SK-N-SH (cell line): ENCODE data around the gene OCA2. TPM values are rescaled to one million over a fixed set of nuclear protein-coding genes. Genes with fewer than 3 reads are reported as not detected.

Experiments
- CTCF ChIA-PET: fragments of 300-600, 350-600 bp; formaldehyde crosslinking; extraction: SDS; loops from one replicate; lab custom pipeline; 2021; lab: Yijun Ruan, JAX
- POLR2A ChIA-PET: fragments of 350-600 bp; sonication (Branson Sonifier 250); formaldehyde crosslinking; extraction: SDS; loops from one replicate; lab custom pipeline; 2020; ENCODE audit warnings: antibody characterized with exemption, inconsistent platforms; lab: Yijun Ruan, JAX
- DNase-seq: peaks from one replicate; pipeline ENCODE4 v3.0.0; 2012
- H2AFZ ChIP-seq: fragments of 200-600 bp; sonication (generic); 2 replicates; pipeline ENCODE4 v1.8.1; 2016; ENCODE audit warnings: antibody characterized with exemption, mild to moderate bottlenecking, low read depth
- H3F3A ChIP-seq: fragments of 200-600 bp; sonication (generic); replicated peaks from 2 replicates; pipeline ENCODE3; 2016; ENCODE audit warnings: antibody characterized with exemption, mild to moderate bottlenecking; ENCODE audit not compliant: insufficient read depth
- H3K27ac ChIP-seq, 2 experiments: fragments of 200-500 bp in 1 of 2; fragments of 200-600 bp in 1 of 2; sonication (Bioruptor generic) in 1 of 2; sonication (generic), shearing (Covaris generic) in 1 of 2; 2 replicates each; pipeline versions ENCODE4 v1.5.1 to v1.6.1; 2014 to 2016; ENCODE audit warnings: low read depth in 2 of 2, inconsistent platforms in 1 of 2, low read length in 1 of 2, mild to moderate bottlenecking in 1 of 2, mixed read lengths in 1 of 2
- H3K27me3 ChIP-seq: fragments of 200-600 bp; sonication (generic), shearing (Covaris generic); 2 replicates; pipeline ENCODE4 v1.6.1; 2016; ENCODE audit warnings: mixed run types; ENCODE audit not compliant: insufficient read depth
- H3K36me3 ChIP-seq, 2 experiments: fragments of 200-500 bp in 1 of 2; fragments of 200-600 bp in 1 of 2; sonication (Bioruptor generic) in 1 of 2; sonication (generic) in 1 of 2; replicated peaks in 1 of 2; 2 replicates each; pipeline versions ENCODE3 to v1.5.1; 2014 to 2016; ENCODE audit warnings: low read length in 1 of 2, mild to moderate bottlenecking in 1 of 2; ENCODE audit not compliant: insufficient read depth in 2 of 2, control insufficient read depth in 1 of 2
- H3K4me1 ChIP-seq, 2 experiments: fragments of 200-500 bp in 1 of 2; fragments of 200-600 bp in 1 of 2; sonication (Bioruptor generic) in 1 of 2; sonication (generic), shearing (Covaris generic) in 1 of 2; 2 replicates each; pipeline versions ENCODE4 v1.5.1 to v1.6.1; 2014 to 2016; ENCODE audit warnings: low read depth in 1 of 2, low read length in 1 of 2, mixed run types in 1 of 2; ENCODE audit not compliant: insufficient read depth in 2 of 2, control insufficient read depth in 1 of 2
- H3K4me2 ChIP-seq: fragments of 200-600 bp; sonication (generic), shearing (Covaris generic); 2 replicates; pipeline ENCODE4 v1.6.1; 2017; ENCODE audit warnings: mixed run types
- H3K4me3 ChIP-seq, 2 experiments: fragments of 200-500 bp in 1 of 2; fragments of 200-600 bp in 1 of 2; sonication (Bioruptor generic) in 1 of 2; sonication (generic), shearing (Covaris generic) in 1 of 2; 2 replicates each; pipeline versions ENCODE4 v1.5.1 to v1.8.1; 2014 to 2016; ENCODE audit warnings: low read depth in 2 of 2, inconsistent platforms in 1 of 2, low read length in 1 of 2, mild to moderate bottlenecking in 1 of 2, mixed read lengths in 1 of 2, moderate library complexity in 1 of 2
- H3K79me2 ChIP-seq: fragments of 200-600 bp; sonication (generic); 2 replicates; pipeline ENCODE4 v1.8.1; 2017; ENCODE audit warnings: mild to moderate bottlenecking; ENCODE audit not compliant: insufficient read depth
- H3K9ac ChIP-seq: fragments of 200-600 bp; sonication (generic); 2 replicates; pipeline ENCODE4 v1.6.1; 2017; ENCODE audit warnings: mixed run types
- H3K9me2 ChIP-seq: fragments of 200-600 bp; sonication (generic); 2 replicates; pipeline ENCODE4 v1.6.1; 2017; ENCODE audit warnings: mixed run types
- H3K9me3 ChIP-seq: fragments of 200-600 bp; sonication (generic); 2 replicates; pipeline ENCODE4 v1.6.1; 2017; ENCODE audit warnings: mixed run types, mild to moderate bottlenecking, moderate library complexity
- H4K20me1 ChIP-seq: fragments of 200-600 bp; sonication (generic); 2 replicates; pipeline ENCODE4 v1.6.1; 2017; ENCODE audit warnings: mild to moderate bottlenecking, mixed run types; ENCODE audit not compliant: insufficient read depth
- CHD2 ChIP-seq: fragments of 150-350 bp; IDR thresholded peaks from 2 replicates; pipeline ENCODE4 v1.6.1; 2018; ENCODE audit warnings: low read length; ENCODE audit not compliant: partially characterized antibody
- EZH2phosphoT487 ChIP-seq: fragments of 200-600 bp; sonication (generic); IDR thresholded peaks from 2 replicates; pipeline ENCODE4 v1.6.1; 2017; ENCODE audit warnings: low read depth, mixed run types, mild to moderate bottlenecking, antibody characterized with exemption, moderate library complexity, borderline replicate concordance
- GABPA ChIP-seq: IDR thresholded peaks from 2 replicates; pipeline ENCODE4 v1.4.0; 2012; ENCODE audit warnings: low read depth, mild to moderate bottlenecking
- GATA2 ChIP-seq: sonication (generic); formaldehyde crosslinking; IDR thresholded peaks from 2 replicates; pipeline ENCODE4 v1.5.0; 2020; ENCODE audit warnings: mild to moderate bottlenecking, missing genetic modification reagents
- JUND ChIP-seq: IDR thresholded peaks from 2 replicates; pipeline ENCODE4 v1.4.0; 2012
- MXI1 ChIP-seq: IDR thresholded peaks from 2 replicates; pipeline ENCODE4 v1.6.1; 2012; ENCODE audit warnings: mild to moderate bottlenecking, low read depth, low read length, improper control_type of control experiment
- NFIC ChIP-seq: IDR thresholded peaks from 2 replicates; pipeline ENCODE4 v1.4.0; 2012; ENCODE audit warnings: borderline replicate concordance
- RCOR1 ChIP-seq: fragments of 150-350 bp; IDR thresholded peaks from 2 replicates; pipeline ENCODE4 v1.6.1; 2017; ENCODE audit warnings: antibody characterized with exemption, low read length
- RFX5 ChIP-seq: IDR thresholded peaks from 2 replicates; pipeline ENCODE4 v1.6.1; 2012; ENCODE audit warnings: mild to moderate bottlenecking, improper control_type of control experiment, low read length
- RXRA ChIP-seq: IDR thresholded peaks from 2 replicates; pipeline ENCODE4 v1.4.0; 2012; ENCODE audit warnings: low read depth, mild to moderate bottlenecking, borderline replicate concordance
- SIN3A ChIP-seq: IDR thresholded peaks from 2 replicates; pipeline ENCODE4 v1.6.1; 2012; ENCODE audit warnings: low read depth, mild to moderate bottlenecking, low read length, moderate library complexity, borderline replicate concordance
- SMC3 ChIP-seq: IDR thresholded peaks from 2 replicates; pipeline ENCODE4 v1.6.1; 2012; ENCODE audit warnings: low read depth, low read length, improper control_type of control experiment
- TAF1 ChIP-seq: IDR thresholded peaks from 2 replicates; pipeline ENCODE4 v1.6.1; 2012; ENCODE audit warnings: low read depth, mild to moderate bottlenecking, low read length, moderate library complexity, borderline replicate concordance
- TCF12 ChIP-seq: IDR thresholded peaks from 2 replicates; pipeline ENCODE4 v1.4.0; 2012
- TEAD4 ChIP-seq: IDR thresholded peaks from 2 replicates; pipeline ENCODE4 v1.4.0; 2012; ENCODE audit warnings: mild to moderate bottlenecking, borderline replicate concordance; ENCODE audit not compliant: insufficient read depth
- WGBS: methylation state at CpG from one replicate; pipeline ENCODE4 v1.1.6; 2017; ENCODE audit warnings: low lambda C conversion rate; 5-methylcytosine and 5-hydroxymethylcytosine counted together
- polyA plus RNA-seq, 3 experiments: library from polyadenylated mRNA; depleted of rRNA; stranded (reverse); fragments of >200 nt; gene quantifications; 2 replicates each; pipeline ENCODE4 v1.2.3, GENCODE V29; 2012
- TF ChIP-seq, protein P1 (sequence below): IDR thresholded peaks from 2 replicates; pipeline ENCODE4 v1.4.0; 2012; ENCODE audit warnings: low read depth, borderline replicate concordance
- TF ChIP-seq, protein P2 (sequence below): fragments of 150-350 bp; IDR thresholded peaks from 2 replicates; pipeline ENCODE4 v1.6.1; 2017; ENCODE audit warnings: antibody characterized with exemption, low read length, low read depth, borderline replicate concordance
- TF ChIP-seq, protein P3 (sequence below): fragments of 200-600 bp; sonication (generic); IDR thresholded peaks from 2 replicates; pipeline ENCODE4 v1.6.1; 2017; ENCODE audit warnings: antibody characterized with exemption, mild to moderate bottlenecking, moderate library complexity
- TF ChIP-seq, protein P4 (sequence below): IDR thresholded peaks from 2 replicates; pipeline ENCODE4 v1.4.0; 2012; ENCODE audit warnings: low read depth

Gene OCA2
- polyA plus RNA-seq, 1 of the 3 experiments (the other 2 are of a cell fraction): 0.16 TPM

DNA sequence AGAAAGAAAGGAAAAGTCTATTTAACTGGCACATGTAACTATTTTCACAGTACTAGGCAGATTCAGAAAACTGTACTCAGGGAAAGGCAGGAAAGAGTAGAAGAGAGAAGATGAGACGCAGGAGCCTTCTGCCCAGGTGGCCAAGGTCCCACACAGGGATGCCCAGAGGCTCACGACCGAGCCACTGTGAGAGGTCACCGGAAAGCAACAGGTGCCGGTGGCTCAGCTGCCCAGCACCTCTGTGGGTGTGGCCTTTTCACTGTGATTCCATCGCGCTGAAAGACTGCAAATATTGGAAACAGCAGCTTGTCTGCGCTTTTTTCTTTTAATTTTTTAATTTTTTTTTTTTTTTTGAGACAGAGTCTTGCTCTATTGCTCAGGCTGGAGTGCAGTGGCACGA is 226.8 kb downstream of the OCA2 start:
- H3K9ac ChIP-seq: no peak overlapping the region

DNA sequence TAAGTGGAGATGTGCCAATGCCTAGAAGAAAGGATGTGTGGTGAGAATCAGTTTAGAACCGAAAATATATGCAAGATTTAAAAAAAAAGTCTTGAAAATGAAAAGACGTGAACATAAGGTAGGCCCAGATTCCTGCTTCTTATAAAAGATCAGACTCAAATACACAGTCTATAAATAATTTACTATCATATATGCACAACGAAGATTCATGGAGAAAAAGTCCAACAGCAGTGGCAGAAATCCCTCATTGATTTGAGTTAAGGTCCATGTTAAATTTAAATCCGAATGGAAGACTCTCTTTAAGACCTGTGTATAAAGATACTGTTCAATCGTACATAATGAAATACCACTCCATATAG is 227.2 kb downstream of the OCA2 start:
- H3K79me2 ChIP-seq: no peaks in the 10 kb centered on the region
- H3K4me3 ChIP-seq: no peak overlapping the region
- WGBS: 16% methylated on average over 5 of the region's 5 CpGs
- H3K36me3 ChIP-seq: no peaks in the 10 kb centered on the region
- ChIA-PET POLR2A (no interaction called here), CTCF (no interaction called here)
- no peaks in the 10 kb centered on the region for H3K27me3 ChIP-seq
- H4K20me1 ChIP-seq: no peaks in the 10 kb centered on the region
- H3K9ac ChIP-seq: no peak overlapping the region
- DNase-seq: no peak
- no peak overlapping the region for H3K4me2 ChIP-seq
- H3F3A ChIP-seq: no peaks in the 10 kb centered on the region
- H3K9me2 ChIP-seq: no peaks in the 10 kb centered on the region
- no peak overlapping the region for H2AFZ ChIP-seq
- H3K9me3 ChIP-seq: no peaks in the 10 kb centered on the region
- no peak overlapping the region for H3K27ac ChIP-seq
- peaks cover 0 to 6% of the 10 kb centered on the region in 2 experiments; a peak in 1 of 4 replicates for H3K4me1 ChIP-seq
- no peak for TF ChIP-seq RCOR1
- TF ChIP-seq GATA2: no peak
- TF ChIP-seq, protein P1, sequence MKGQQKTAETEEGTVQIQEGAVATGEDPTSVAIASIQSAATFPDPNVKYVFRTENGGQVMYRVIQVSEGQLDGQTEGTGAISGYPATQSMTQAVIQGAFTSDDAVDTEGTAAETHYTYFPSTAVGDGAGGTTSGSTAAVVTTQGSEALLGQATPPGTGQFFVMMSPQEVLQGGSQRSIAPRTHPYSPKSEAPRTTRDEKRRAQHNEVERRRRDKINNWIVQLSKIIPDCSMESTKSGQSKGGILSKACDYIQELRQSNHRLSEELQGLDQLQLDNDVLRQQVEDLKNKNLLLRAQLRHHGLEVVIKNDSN: no peak
- TF ChIP-seq, protein P2, sequence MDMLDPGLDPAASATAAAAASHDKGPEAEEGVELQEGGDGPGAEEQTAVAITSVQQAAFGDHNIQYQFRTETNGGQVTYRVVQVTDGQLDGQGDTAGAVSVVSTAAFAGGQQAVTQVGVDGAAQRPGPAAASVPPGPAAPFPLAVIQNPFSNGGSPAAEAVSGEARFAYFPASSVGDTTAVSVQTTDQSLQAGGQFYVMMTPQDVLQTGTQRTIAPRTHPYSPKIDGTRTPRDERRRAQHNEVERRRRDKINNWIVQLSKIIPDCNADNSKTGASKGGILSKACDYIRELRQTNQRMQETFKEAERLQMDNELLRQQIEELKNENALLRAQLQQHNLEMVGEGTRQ: no peak
- no peak for TF ChIP-seq TEAD4
- TF ChIP-seq RFX5: no peak
- TF ChIP-seq RXRA: no peak
- no peak for TF ChIP-seq GABPA
- no peak for TF ChIP-seq TCF12
- TF ChIP-seq, protein P3, sequence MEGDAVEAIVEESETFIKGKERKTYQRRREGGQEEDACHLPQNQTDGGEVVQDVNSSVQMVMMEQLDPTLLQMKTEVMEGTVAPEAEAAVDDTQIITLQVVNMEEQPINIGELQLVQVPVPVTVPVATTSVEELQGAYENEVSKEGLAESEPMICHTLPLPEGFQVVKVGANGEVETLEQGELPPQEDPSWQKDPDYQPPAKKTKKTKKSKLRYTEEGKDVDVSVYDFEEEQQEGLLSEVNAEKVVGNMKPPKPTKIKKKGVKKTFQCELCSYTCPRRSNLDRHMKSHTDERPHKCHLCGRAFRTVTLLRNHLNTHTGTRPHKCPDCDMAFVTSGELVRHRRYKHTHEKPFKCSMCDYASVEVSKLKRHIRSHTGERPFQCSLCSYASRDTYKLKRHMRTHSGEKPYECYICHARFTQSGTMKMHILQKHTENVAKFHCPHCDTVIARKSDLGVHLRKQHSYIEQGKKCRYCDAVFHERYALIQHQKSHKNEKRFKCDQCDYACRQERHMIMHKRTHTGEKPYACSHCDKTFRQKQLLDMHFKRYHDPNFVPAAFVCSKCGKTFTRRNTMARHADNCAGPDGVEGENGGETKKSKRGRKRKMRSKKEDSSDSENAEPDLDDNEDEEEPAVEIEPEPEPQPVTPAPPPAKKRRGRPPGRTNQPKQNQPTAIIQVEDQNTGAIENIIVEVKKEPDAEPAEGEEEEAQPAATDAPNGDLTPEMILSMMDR: no peak
- TF ChIP-seq, protein P4, sequence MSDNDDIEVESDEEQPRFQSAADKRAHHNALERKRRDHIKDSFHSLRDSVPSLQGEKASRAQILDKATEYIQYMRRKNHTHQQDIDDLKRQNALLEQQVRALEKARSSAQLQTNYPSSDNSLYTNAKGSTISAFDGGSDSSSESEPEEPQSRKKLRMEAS: no peak
- TF ChIP-seq SIN3A: no peak
- TF ChIP-seq EZH2phosphoT487: no peak

More for the DNA sequence above, 226.8 kb downstream of the OCA2 start:
- Histone ChIP-seq H3K27me3 (no peaks in the 10 kb centered on the region), H3K4me3 (no peak overlapping the region), H3K79me2 (no peaks in the 10 kb centered on the region), H3K9me3 (no peaks in the 10 kb centered on the region), H3K9me2 (no peaks in the 10 kb centered on the region), H2AFZ (no peak overlapping the region), H3K4me2 (no peak overlapping the region), H3K4me1 (peaks cover 0 to 6% of the 10 kb centered on the region in 2 experiments; a peak in 1 of 4 replicates), H3K36me3 (no peaks in the 10 kb centered on the region), H3K27ac (no peak overlapping the region), H4K20me1 (no peaks in the 10 kb centered on the region), H3F3A (no peaks in the 10 kb centered on the region)
- no peak for TF ChIP-seq TAF1
- no peak for TF ChIP-seq TCF12
- no peak for TF ChIP-seq RCOR1
- no peak for TF ChIP-seq CHD2
- TF ChIP-seq SMC3: no peak
- TF ChIP-seq, protein P3: no peak
- TF ChIP-seq SIN3A: no peak
- no peak for TF ChIP-seq JUND
- no peak for TF ChIP-seq TEAD4
- no peak for TF ChIP-seq NFIC
- no peak for TF ChIP-seq MXI1
- no peak for TF ChIP-seq GATA2
- ChIA-PET CTCF (interaction anchor here (0.6 kb wide), 1 partner anchor 178 kb away, joined by 3 read pairs; no protein-coding TSS in a partner anchor), POLR2A (no interaction called here)
- no peak for DNase-seq
- WGBS: 63% methylated on average over 9 of the region's 9 CpGs
